Neuronal stem cell (in vitro differentiated cells): Measurements from ENCODE around the gene CBFA2T3.
A peak's percentile ranks its signal among the peaks of the same experiment; 100 is the strongest.

Source experiments
- DNase-seq: peaks from one replicate; pipeline ENCODE4 v3.0.0-alpha.2; 2013; ENCODE audit warnings: low spot score
- H2AFZ ChIP-seq: one replicate; pipeline ENCODE4 v1.6.1; 2013; ENCODE audit warnings: mild to moderate bottlenecking, low read length, inconsistent platforms
- H2AK5ac ChIP-seq: 2 replicates; pipeline ENCODE4 v1.6.1; 2013; ENCODE audit warnings: low read depth, mild to moderate bottlenecking, inconsistent platforms, low read length, moderate library complexity, mixed read lengths
- H2BK120ac ChIP-seq: 2 replicates; pipeline ENCODE4 v1.6.1; 2013; ENCODE audit warnings: low read depth, mild to moderate bottlenecking, inconsistent platforms, low read length, moderate library complexity, mixed read lengths
- H2BK12ac ChIP-seq: one replicate; pipeline ENCODE4 v1.6.1; 2013; ENCODE audit warnings: low read length, inconsistent platforms
- H2BK15ac ChIP-seq: 2 replicates; pipeline ENCODE4 v1.6.1; 2013; ENCODE audit warnings: mild to moderate bottlenecking, low read length, inconsistent platforms, mixed read lengths
- H2BK5ac ChIP-seq: one replicate; pipeline ENCODE4 v1.6.1; 2013; ENCODE audit warnings: inconsistent platforms, mild to moderate bottlenecking, low read length, moderate library complexity
- H3K14ac ChIP-seq: one replicate; pipeline ENCODE4 v1.6.1; 2013; ENCODE audit warnings: low read length, inconsistent platforms
- H3K18ac ChIP-seq: 2 replicates; pipeline ENCODE4 v1.6.1; 2013; ENCODE audit warnings: low read length, inconsistent platforms
- H3K23ac ChIP-seq: 2 replicates; pipeline ENCODE4 v1.6.1; 2013; ENCODE audit warnings: low read depth, mild to moderate bottlenecking, mixed read lengths, low read length, inconsistent platforms; ENCODE audit not compliant: poor library complexity
- H3K27ac ChIP-seq: replicated peaks from 3 replicates; pipeline ENCODE4 v1.5.1; 2013; ENCODE audit warnings: low read length, inconsistent platforms
- H3K27me3 ChIP-seq, 3 experiments: 2 replicates each; pipeline ENCODE4 v1.6.1; 2013; ENCODE audit warnings: low read length in 3 of 3, mild to moderate bottlenecking in 2 of 3, inconsistent platforms in 1 of 3, low read depth in 1 of 3, mixed read lengths in 1 of 3, moderate library complexity in 1 of 3; ENCODE audit not compliant: control insufficient read depth in 3 of 3, insufficient read depth in 3 of 3
- H3K36me3 ChIP-seq, 2 donors: replicated peaks in 1 of 2; 2 replicates each; pipeline ENCODE4 v1.6.1; 2013; ENCODE audit warnings: low read length in 2 of 2; ENCODE audit not compliant: control insufficient read depth in 2 of 2, insufficient read depth in 2 of 2
- H3K4ac ChIP-seq: 2 replicates; pipeline ENCODE4 v1.6.1; 2013; ENCODE audit warnings: inconsistent platforms, mild to moderate bottlenecking, low read length, moderate library complexity
- H3K4me1 ChIP-seq, 2 donors: 1 replicate in 1 of 2; 2 replicates in 1 of 2; pipeline ENCODE4 v1.6.1; 2013; ENCODE audit warnings: low read length in 2 of 2, low read depth in 1 of 2; ENCODE audit not compliant: control insufficient read depth in 2 of 2, insufficient read depth in 1 of 2
- H3K4me2 ChIP-seq: one replicate; pipeline ENCODE4 v1.6.1; 2013; ENCODE audit warnings: mild to moderate bottlenecking, low read length, inconsistent platforms; ENCODE audit not compliant: insufficient read depth, poor library complexity, severe bottlenecking
- H3K4me3 ChIP-seq, 2 donors: 2 replicates each; pipeline ENCODE4 v1.5.1; 2013; ENCODE audit warnings: low read length in 2 of 2, mild to moderate bottlenecking in 2 of 2, inconsistent platforms in 1 of 2, moderate library complexity in 1 of 2
- H3K79me1 ChIP-seq: one replicate; pipeline ENCODE4 v1.6.1; 2013; ENCODE audit warnings: low read depth, mild to moderate bottlenecking, inconsistent platforms, low read length, moderate library complexity
- H3K9ac ChIP-seq: one replicate; pipeline ENCODE4 v1.6.1; 2013; ENCODE audit warnings: mild to moderate bottlenecking, low read depth, low read length, inconsistent platforms; ENCODE audit not compliant: poor library complexity
- H3K9me3 ChIP-seq, 2 donors: replicated peaks in 1 of 2; 2 replicates each; pipeline versions ENCODE3 to v1.6.1; 2013; ENCODE audit warnings: low read length in 2 of 2, mild to moderate bottlenecking in 2 of 2, inconsistent platforms in 1 of 2, low read depth in 1 of 2, mixed read lengths in 1 of 2, moderate library complexity in 1 of 2; ENCODE audit not compliant: control insufficient read depth in 2 of 2, insufficient read depth in 1 of 2
- H4K8ac ChIP-seq: one replicate; pipeline ENCODE4 v1.6.1; 2013; ENCODE audit warnings: low read depth, mild to moderate bottlenecking, inconsistent platforms, low read length, moderate library complexity
- H4K91ac ChIP-seq: one replicate; pipeline ENCODE4 v1.6.1; 2013; ENCODE audit warnings: low read length, low read depth, mild to moderate bottlenecking, inconsistent platforms; ENCODE audit not compliant: poor library complexity
- WGBS, 2 donors: extraction: QIAGEN DNeasy Blood & Tissue Kit; methylation state at CpG; one replicate each; pipeline ENCODE4 v1.1.7; 2013; ENCODE audit warnings: missing lambda C conversion rate in 2 of 2, mixed read lengths in 1 of 2; ENCODE audit not compliant: insufficient read length in 2 of 2, insufficient replicate concordance in 1 of 2; ENCODE audit errors: extremely low coverage in 2 of 2; 5-methylcytosine and 5-hydroxymethylcytosine counted together

The CBFA2T3 gene

GRCh38 chr16:89012622-89012995 lies 35.6 kb upstream of the CBFA2T3 start:
- Histone ChIP-seq H3K4ac (no peak overlapping the region), H3K27ac (no peak overlapping the region), H3K9me3 (peaks cover 0 to 3% of the 10 kb centered on the region in 2 donors), H4K8ac (no peak overlapping the region), H3K27me3 (no peaks in the 10 kb centered on the region), H3K18ac (no peak overlapping the region), H2BK12ac (no peak overlapping the region), H3K4me1 (no peaks in the 10 kb centered on the region), H3K36me3 (no peaks in the 10 kb centered on the region), H3K79me1 (no peaks in the 10 kb centered on the region), H2BK15ac (no peak overlapping the region), H4K91ac (no peak overlapping the region), H3K14ac (no peak overlapping the region), H3K4me3 (no peak overlapping the region), H3K23ac (no peak overlapping the region), H2AFZ (no peak overlapping the region), H2BK120ac (no peak overlapping the region), H2AK5ac (no peak overlapping the region), H2BK5ac (no peak overlapping the region), H3K4me2 (no peak overlapping the region), H3K9ac (no peak overlapping the region)
- DNase-seq, result no peak
- no CpG with 5 or more reads among the region's 2 CpGs for WGBS, 2 donors

GRCh38 chr16:89011909-89012621 lies 35.1 kb upstream of the CBFA2T3 start:
- H3K79me1 ChIP-seq, result no peaks in the 10 kb centered on the region
- no peak overlapping the region for H2AFZ ChIP-seq
- H4K91ac ChIP-seq, result no peak overlapping the region
- no peak overlapping the region for H3K4me2 ChIP-seq
- no CpG with 5 or more reads among the region's 4 CpGs for WGBS, 2 donors
- H3K9me3 ChIP-seq, result peaks cover 0 to 3% of the 10 kb centered on the region in 2 donors
- no peak overlapping the region for H2AK5ac ChIP-seq
- H3K14ac ChIP-seq, result no peak overlapping the region
- no peak overlapping the region for H2BK12ac ChIP-seq
- no peak overlapping the region for H2BK120ac ChIP-seq
- H3K4me3 ChIP-seq, result no peak overlapping the region
- no peak overlapping the region for H3K18ac ChIP-seq
- no peak overlapping the region for H3K4ac ChIP-seq
- no peaks in the 10 kb centered on the region for H3K4me1 ChIP-seq
- H3K27ac ChIP-seq, result no peak overlapping the region
- no peak overlapping the region for H2BK5ac ChIP-seq
- H3K9ac ChIP-seq, result no peak overlapping the region
- no peaks in the 10 kb centered on the region for H3K36me3 ChIP-seq
- H3K27me3 ChIP-seq, result no peaks in the 10 kb centered on the region
- no peak overlapping the region for H3K23ac ChIP-seq
- no peak overlapping the region for H2BK15ac ChIP-seq
- no peak for DNase-seq
- H4K8ac ChIP-seq, result no peak overlapping the region

- peak overlapping the region in 1 of 2 donors; percentile 41 for H3K4me3 ChIP-seq
Observed at GRCh38 chr16:89010210-89010925, 33.4 kb upstream of the CBFA2T3 start.

More at GRCh38 chr16:89010210-89010925, 33.4 kb upstream of the CBFA2T3 start:
- Histone ChIP-seq H3K36me3 (no peaks in the 10 kb centered on the region), H3K18ac (peak overlapping the region; percentile 38), H3K79me1 (no peaks in the 10 kb centered on the region), H2AFZ (no peak overlapping the region), H4K8ac (no peak overlapping the region), H2BK15ac (no peak overlapping the region), H3K4ac (no peak overlapping the region), H3K14ac (peak overlapping the region; percentile 71), H2BK5ac (no peak overlapping the region), H2AK5ac (no peak overlapping the region), H3K4me1 (no peaks in the 10 kb centered on the region), H2BK120ac (no peak overlapping the region), H3K9ac (no peak overlapping the region), H3K4me2 (no peak overlapping the region), H3K23ac (peak overlapping the region; percentile 73), H3K9me3 (peaks cover 0 to 3% of the 10 kb centered on the region in 2 donors), H3K27me3 (no peaks in the 10 kb centered on the region), H4K91ac (no peak overlapping the region), H2BK12ac (no peak overlapping the region), H3K27ac (no peak overlapping the region)
- no CpG with 5 or more reads among the region's 14 CpGs for WGBS, 2 donors
- DNase-seq, result no peak
